Fibroblast of skin of left quadriceps (primary cell): ENCODE results near the gene ANTXR1.

Experiments
- DNase-seq, 2 experiments: peaks; one replicate each; pipeline ENCODE4 v3.0.0-alpha.2; 2013; ENCODE audit warnings: low read depth in 2 of 2

ANTXR1 gene

GRCh38 chr2:69097148-69097610 lies 84.2 kb downstream of the ANTXR1 start:
- no peak for DNase-seq

- no peak for DNase-seq
Observed at GRCh38 chr2:69097891-69098655, 85.1 kb downstream of the ANTXR1 start.

GRCh38 chr2:69099541-69099940 lies 86.6 kb downstream of the ANTXR1 start:
- DNase-seq, result peak; percentile 42 to 43

GRCh38 chr2:69100220-69100723 lies 87.3 kb downstream of the ANTXR1 start:
- DNase-seq, result peak; percentile 60 to 62

GRCh38 chr2:69102041-69102593 lies 89.1 kb downstream of the ANTXR1 start:
- no peak for DNase-seq

- no peak for DNase-seq
Observed at GRCh38 chr2:69103419-69103818, 90.4 kb downstream of the ANTXR1 start.

- no peak for DNase-seq
Observed at GRCh38 chr2:69104261-69104660, 91.3 kb downstream of the ANTXR1 start.

- no peak for DNase-seq
Observed at GRCh38 chr2:69109255-69109654, 96.3 kb downstream of the ANTXR1 start.

GRCh38 chr2:69111076-69111475 lies 98.1 kb downstream of the ANTXR1 start:
- DNase-seq, result no peak

- DNase-seq, result no peak
Observed at GRCh38 chr2:69113627-69114026, 100.6 kb downstream of the ANTXR1 start.

- no peak for DNase-seq
Observed at GRCh38 chr2:69114534-69114933, 101.6 kb downstream of the ANTXR1 start.

GRCh38 chr2:69116438-69116837 lies 103.5 kb downstream of the ANTXR1 start:
- no peak for DNase-seq

GRCh38 chr2:69118609-69119008 lies 105.6 kb downstream of the ANTXR1 start:
- peak; percentile 37 to 42 for DNase-seq

- DNase-seq, result no peak
Observed at GRCh38 chr2:69119104-69119894, 106.3 kb downstream of the ANTXR1 start.

- DNase-seq, result no peak
Observed at GRCh38 chr2:69122271-69122670, 109.3 kb downstream of the ANTXR1 start.

- no peak for DNase-seq
Observed at GRCh38 chr2:69123182-69123581, 110.2 kb downstream of the ANTXR1 start.

GRCh38 chr2:69124343-69124742 lies 111.4 kb downstream of the ANTXR1 start:
- DNase-seq, result no peak

- DNase-seq, result no peak
Observed at GRCh38 chr2:69125816-69126215, 112.8 kb downstream of the ANTXR1 start.

- DNase-seq, result no peak
Observed at GRCh38 chr2:69126341-69126740, 113.4 kb downstream of the ANTXR1 start.

GRCh38 chr2:69131452-69131851 lies 118.5 kb downstream of the ANTXR1 start:
- no peak for DNase-seq

GRCh38 chr2:69131983-69132675 lies 119.2 kb downstream of the ANTXR1 start:
- DNase-seq, result no peak
